GM12874 (cell line): Measurements from ENCODE around the gene GJD3.

Experiments used
- TF ChIP-seq, protein P1 (sequence below): IDR thresholded peaks from 2 replicates; pipeline ENCODE4 v1.5.1; 2011; ENCODE audit warnings: low read depth, mild to moderate bottlenecking, control low read depth, low read length, moderate library complexity; ENCODE audit not compliant: insufficient read depth

The GJD3 gene

DNA sequence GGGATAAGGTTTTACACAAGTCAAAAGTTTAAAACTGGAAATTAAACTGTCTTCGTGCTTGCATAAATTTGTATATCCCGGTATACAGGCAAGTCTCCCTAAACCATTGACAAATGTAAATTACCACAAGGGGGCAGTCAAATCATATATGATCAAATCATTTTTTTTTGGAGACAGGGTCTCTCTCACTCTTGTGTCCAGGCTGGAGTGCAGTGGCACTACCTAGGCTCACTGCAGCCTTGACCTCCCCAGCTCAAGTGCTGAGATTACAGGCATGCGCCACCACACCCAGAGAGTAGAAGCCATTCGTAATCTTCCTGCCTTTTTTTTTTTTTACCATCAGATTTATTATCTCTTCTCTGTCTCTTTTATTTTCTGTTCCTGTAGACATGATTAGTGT, 34.6 kb upstream of the GJD3 start:
- TF ChIP-seq, protein P1, sequence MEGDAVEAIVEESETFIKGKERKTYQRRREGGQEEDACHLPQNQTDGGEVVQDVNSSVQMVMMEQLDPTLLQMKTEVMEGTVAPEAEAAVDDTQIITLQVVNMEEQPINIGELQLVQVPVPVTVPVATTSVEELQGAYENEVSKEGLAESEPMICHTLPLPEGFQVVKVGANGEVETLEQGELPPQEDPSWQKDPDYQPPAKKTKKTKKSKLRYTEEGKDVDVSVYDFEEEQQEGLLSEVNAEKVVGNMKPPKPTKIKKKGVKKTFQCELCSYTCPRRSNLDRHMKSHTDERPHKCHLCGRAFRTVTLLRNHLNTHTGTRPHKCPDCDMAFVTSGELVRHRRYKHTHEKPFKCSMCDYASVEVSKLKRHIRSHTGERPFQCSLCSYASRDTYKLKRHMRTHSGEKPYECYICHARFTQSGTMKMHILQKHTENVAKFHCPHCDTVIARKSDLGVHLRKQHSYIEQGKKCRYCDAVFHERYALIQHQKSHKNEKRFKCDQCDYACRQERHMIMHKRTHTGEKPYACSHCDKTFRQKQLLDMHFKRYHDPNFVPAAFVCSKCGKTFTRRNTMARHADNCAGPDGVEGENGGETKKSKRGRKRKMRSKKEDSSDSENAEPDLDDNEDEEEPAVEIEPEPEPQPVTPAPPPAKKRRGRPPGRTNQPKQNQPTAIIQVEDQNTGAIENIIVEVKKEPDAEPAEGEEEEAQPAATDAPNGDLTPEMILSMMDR = peak; percentile 36; the same call in 1 of the 2 replicates

- TF ChIP-seq, protein P1 = no peak
These were observed 17.7 kb upstream of the GJD3 start for GRCh38 chr17:40382251-40382650.

- TF ChIP-seq, protein P1 = no peak
These were observed 14.4 kb upstream of the GJD3 start for GRCh38 chr17:40378966-40379365.

DNA sequence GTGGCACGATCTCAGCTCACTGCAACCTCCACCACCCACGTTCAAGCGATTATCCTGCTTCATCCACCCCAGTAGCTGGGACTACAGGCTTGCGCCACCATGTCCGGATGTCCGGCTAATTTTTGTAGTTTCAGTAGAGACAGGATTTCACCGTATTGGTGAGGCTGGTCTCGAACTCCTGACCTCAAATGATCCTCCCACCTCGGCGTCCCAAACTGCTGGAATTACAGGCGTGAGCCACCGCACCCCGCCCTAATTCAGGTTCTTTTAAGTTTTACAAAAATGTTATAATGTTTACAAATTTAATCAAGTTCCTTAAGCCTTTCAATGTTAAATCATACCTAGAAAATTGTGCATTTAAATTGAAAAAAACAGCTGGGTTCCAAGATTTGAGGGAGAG, 13.3 kb upstream of the GJD3 start:
- TF ChIP-seq, protein P1 = no peak

GRCh38 chr17:40374821-40375498, 10.4 kb upstream of the GJD3 start:
- TF ChIP-seq, protein P1 = no peak

DNA sequence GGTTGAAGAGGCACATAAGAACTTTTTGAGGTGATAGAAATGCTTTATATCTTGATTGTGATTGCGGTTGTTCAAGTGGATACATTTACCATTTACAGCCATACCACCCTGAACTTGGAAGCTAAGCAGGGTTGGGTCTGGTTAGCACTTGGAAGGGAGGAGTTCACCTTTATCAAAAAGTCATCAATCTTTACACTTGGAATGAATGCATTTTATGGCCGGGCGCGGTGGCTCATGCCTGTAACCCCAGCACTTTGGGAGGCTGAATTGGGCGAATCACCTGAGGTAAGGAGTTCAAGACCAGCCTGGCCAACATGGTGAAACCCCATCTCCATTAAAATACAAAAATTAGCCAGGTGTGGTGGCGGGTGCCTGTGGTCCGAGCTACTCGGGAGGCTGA, 9.5 kb upstream of the GJD3 start:
- TF ChIP-seq, protein P1 = no peak

GRCh38 chr17:40373324-40373723, 8.8 kb upstream of the GJD3 start:
- TF ChIP-seq, protein P1 = no peak
